C4-2B (cell line): ENCODE data around the gene IRF6.

Source experiments
- ZFX ChIP-seq: fragments of 450-650 bp; IDR thresholded peaks from 2 replicates; pipeline ENCODE4 v1.6.1; 2017
- TF ChIP-seq, protein P1 (sequence below): fragments of 450-650 bp; conservative IDR thresholded peaks from 2 replicates; pipeline ENCODE4 v1.5.1; 2017; ENCODE audit warnings: mild to moderate bottlenecking

GRCh38 chr1:209849388-209849787 lies 43.4 kb upstream of the IRF6 start:
- TF ChIP-seq, protein P1, sequence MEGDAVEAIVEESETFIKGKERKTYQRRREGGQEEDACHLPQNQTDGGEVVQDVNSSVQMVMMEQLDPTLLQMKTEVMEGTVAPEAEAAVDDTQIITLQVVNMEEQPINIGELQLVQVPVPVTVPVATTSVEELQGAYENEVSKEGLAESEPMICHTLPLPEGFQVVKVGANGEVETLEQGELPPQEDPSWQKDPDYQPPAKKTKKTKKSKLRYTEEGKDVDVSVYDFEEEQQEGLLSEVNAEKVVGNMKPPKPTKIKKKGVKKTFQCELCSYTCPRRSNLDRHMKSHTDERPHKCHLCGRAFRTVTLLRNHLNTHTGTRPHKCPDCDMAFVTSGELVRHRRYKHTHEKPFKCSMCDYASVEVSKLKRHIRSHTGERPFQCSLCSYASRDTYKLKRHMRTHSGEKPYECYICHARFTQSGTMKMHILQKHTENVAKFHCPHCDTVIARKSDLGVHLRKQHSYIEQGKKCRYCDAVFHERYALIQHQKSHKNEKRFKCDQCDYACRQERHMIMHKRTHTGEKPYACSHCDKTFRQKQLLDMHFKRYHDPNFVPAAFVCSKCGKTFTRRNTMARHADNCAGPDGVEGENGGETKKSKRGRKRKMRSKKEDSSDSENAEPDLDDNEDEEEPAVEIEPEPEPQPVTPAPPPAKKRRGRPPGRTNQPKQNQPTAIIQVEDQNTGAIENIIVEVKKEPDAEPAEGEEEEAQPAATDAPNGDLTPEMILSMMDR: no peak
- TF ChIP-seq ZFX: no peak
